Measurements from ENCODE around the gene RAC3. TPM values are rescaled to one million over a fixed set of nuclear protein-coding genes. Genes with fewer than 3 reads are reported as not detected.

The RAC3 gene
- total RNA-seq, 1 experiment from 2014 or later, result 175 TPM

- Histone ChIP-seq H3K27me3 (ENCODE audit: control insufficient read depth, insufficient read depth, low read length) (no peaks in the 10 kb centered on the region), H3K36me3 (replicated peaks; ENCODE audit: control insufficient read depth, insufficient read depth, low read length) (peaks cover 19% of the 10 kb centered on the region), H3K4me3 (ENCODE audit: insufficient read depth, low read depth, low read length) (no peak overlapping the region)
- no peak for DNase-seq
These were observed 23.8 kb downstream of the RAC3 start for GRCh38 chr17:82055023-82055964.

GRCh38 chr17:82055965-82056728, 24.7 kb downstream of the RAC3 start:
- no peak for DNase-seq
- Histone ChIP-seq H3K36me3 (replicated peaks; ENCODE audit: control insufficient read depth, insufficient read depth, low read length) (peaks cover 21% of the 10 kb centered on the region), H3K4me3 (ENCODE audit: insufficient read depth, low read depth, low read length) (no peak overlapping the region), H3K27me3 (ENCODE audit: control insufficient read depth, insufficient read depth, low read length) (no peaks in the 10 kb centered on the region)

GRCh38 chr17:82056729-82057621, 25.5 kb downstream of the RAC3 start:
- Histone ChIP-seq H3K4me3 (ENCODE audit: insufficient read depth, low read depth, low read length) (no peak overlapping the region), H3K36me3 (replicated peaks; ENCODE audit: control insufficient read depth, insufficient read depth, low read length) (peaks cover 23% of the 10 kb centered on the region)
- DNase-seq, result no peak

GRCh38 chr17:82058230-82058854, 26.9 kb downstream of the RAC3 start:
- DNase-seq, result no peak
- peaks cover 23% of the 10 kb centered on the region for H3K36me3 ChIP-seq (replicated peaks; ENCODE audit: control insufficient read depth, insufficient read depth, low read length)
- H3K27me3 ChIP-seq (ENCODE audit: control insufficient read depth, insufficient read depth, low read length), result no peaks in the 10 kb centered on the region
- no peak overlapping the region for H3K4me3 ChIP-seq (ENCODE audit: insufficient read depth, low read depth, low read length)

More at GRCh38 chr17:82056729-82057621, 25.5 kb downstream of the RAC3 start:
- no peaks in the 10 kb centered on the region for H3K27me3 ChIP-seq (ENCODE audit: control insufficient read depth, insufficient read depth, low read length)

GRCh38 chr17:82058855-82059249, 27.4 kb downstream of the RAC3 start:
- Histone ChIP-seq H3K27me3 (ENCODE audit: control insufficient read depth, insufficient read depth, low read length) (no peaks in the 10 kb centered on the region), H3K4me3 (ENCODE audit: insufficient read depth, low read depth, low read length) (no peak overlapping the region), H3K36me3 (replicated peaks; ENCODE audit: control insufficient read depth, insufficient read depth, low read length) (peaks cover 24% of the 10 kb centered on the region)

GRCh38 chr17:82059272-82060000, 28.0 kb downstream of the RAC3 start:
- H3K36me3 ChIP-seq (replicated peaks; ENCODE audit: control insufficient read depth, insufficient read depth, low read length), result peaks cover 23% of the 10 kb centered on the region
- no peak overlapping the region for H3K4me3 ChIP-seq (ENCODE audit: insufficient read depth, low read depth, low read length)
- H3K27me3 ChIP-seq (ENCODE audit: control insufficient read depth, insufficient read depth, low read length), result no peaks in the 10 kb centered on the region
- DNase-seq, result no peak

More at GRCh38 chr17:82058855-82059249, 27.4 kb downstream of the RAC3 start:
- no peak for DNase-seq

GRCh38 chr17:82060001-82060380, 28.5 kb downstream of the RAC3 start:
- no peak for DNase-seq
- Histone ChIP-seq H3K27me3 (ENCODE audit: control insufficient read depth, insufficient read depth, low read length) (no peaks in the 10 kb centered on the region), H3K36me3 (replicated peaks; ENCODE audit: control insufficient read depth, insufficient read depth, low read length) (peaks cover 20% of the 10 kb centered on the region), H3K4me3 (ENCODE audit: insufficient read depth, low read depth, low read length) (no peak overlapping the region)

GRCh38 chr17:82060614-82061013, 29.1 kb downstream of the RAC3 start:
- Histone ChIP-seq H3K36me3 (replicated peaks; ENCODE audit: control insufficient read depth, insufficient read depth, low read length) (peaks cover 16% of the 10 kb centered on the region), H3K27me3 (ENCODE audit: control insufficient read depth, insufficient read depth, low read length) (no peaks in the 10 kb centered on the region), H3K4me3 (ENCODE audit: insufficient read depth, low read depth, low read length) (no peak overlapping the region)
- no peak for DNase-seq

GRCh38 chr17:82061047-82061925, 29.8 kb downstream of the RAC3 start:
- H3K4me3 ChIP-seq (ENCODE audit: insufficient read depth, low read depth, low read length), result no peak overlapping the region
- DNase-seq, result no peak
- peaks cover 12% of the 10 kb centered on the region for H3K36me3 ChIP-seq (replicated peaks; ENCODE audit: control insufficient read depth, insufficient read depth, low read length)
- no peaks in the 10 kb centered on the region for H3K27me3 ChIP-seq (ENCODE audit: control insufficient read depth, insufficient read depth, low read length)

GRCh38 chr17:82062076-82062983, 30.9 kb downstream of the RAC3 start:
- Histone ChIP-seq H3K4me3 (ENCODE audit: insufficient read depth, low read depth, low read length) (no peak overlapping the region), H3K36me3 (replicated peaks; ENCODE audit: control insufficient read depth, insufficient read depth, low read length) (peaks cover 9% of the 10 kb centered on the region), H3K27me3 (ENCODE audit: control insufficient read depth, insufficient read depth, low read length) (no peaks in the 10 kb centered on the region)
- no peak for DNase-seq

- DNase-seq, result no peak
- no peaks in the 10 kb centered on the region for H3K27me3 ChIP-seq (ENCODE audit: control insufficient read depth, insufficient read depth, low read length)
- peaks cover 9% of the 10 kb centered on the region for H3K36me3 ChIP-seq (replicated peaks; ENCODE audit: control insufficient read depth, insufficient read depth, low read length)
- no peak overlapping the region for H3K4me3 ChIP-seq (ENCODE audit: insufficient read depth, low read depth, low read length)
These were observed 31.5 kb downstream of the RAC3 start for GRCh38 chr17:82062984-82063368.

Measured in H7 (cell line).